Upper lobe of left lung (tissue), 4 donors: ENCODE data around the gene CEACAM18.

ENCODE experiments used
- EP300 ChIP-seq, 4 donors: sonication (generic); formaldehyde crosslinking; IDR thresholded peaks; one replicate each; pipeline ENCODE4 v1.5.1; 2017; ENCODE audit warnings: antibody characterized with exemption in 4 of 4, control low read depth in 2 of 4
- POLR2AphosphoS5 ChIP-seq, 2 donors: sonication (generic); formaldehyde crosslinking; IDR thresholded peaks; one replicate each; pipeline ENCODE4 v1.5.1; 2017; ENCODE audit warnings: antibody characterized with exemption in 2 of 2
- TF ChIP-seq, protein P1 (sequence below), 6 experiments: fragments of 450-650 bp in 4 of 6; fragments of 200-600 bp in 2 of 6; sonication (generic) in 2 of 6; IDR thresholded peaks; one replicate each; pipeline ENCODE4 v1.5.1; 2016 to 2019; ENCODE audit warnings: antibody characterized with exemption in 6 of 6

DNA sequence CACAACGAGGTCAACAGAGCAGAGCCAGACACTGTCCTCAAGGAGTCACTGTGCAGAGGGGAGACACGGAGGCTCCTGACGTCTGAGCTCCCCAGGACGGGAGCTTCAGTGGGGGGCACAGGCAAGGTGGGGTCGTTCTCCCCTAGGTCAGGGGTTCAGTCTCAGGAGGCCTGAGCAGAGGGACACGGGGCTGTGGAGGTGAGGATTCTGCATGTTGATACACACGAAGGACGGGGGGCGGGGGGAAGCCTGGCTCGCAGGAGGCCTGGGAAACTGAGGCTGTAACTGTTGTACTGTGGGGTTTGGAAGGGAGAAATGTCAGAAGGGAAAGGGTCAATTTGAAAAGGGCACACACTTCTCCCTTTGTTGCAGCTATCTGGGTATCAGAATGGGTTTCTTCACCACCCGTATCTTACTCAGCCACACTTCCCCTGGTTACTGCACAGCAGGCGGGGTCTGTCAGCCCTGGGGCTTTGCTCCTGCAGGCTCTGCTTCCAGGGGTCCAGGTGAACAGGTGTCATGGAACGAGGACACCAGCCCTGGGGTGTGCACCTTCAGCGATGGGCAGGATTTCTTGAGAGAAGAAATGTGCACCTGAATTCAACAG is 19.3 kb upstream of the CEACAM18 start:
- no peak for TF ChIP-seq POLR2AphosphoS5 (IDR thresholded peaks at IDR 0.05)
- TF ChIP-seq, protein P1, sequence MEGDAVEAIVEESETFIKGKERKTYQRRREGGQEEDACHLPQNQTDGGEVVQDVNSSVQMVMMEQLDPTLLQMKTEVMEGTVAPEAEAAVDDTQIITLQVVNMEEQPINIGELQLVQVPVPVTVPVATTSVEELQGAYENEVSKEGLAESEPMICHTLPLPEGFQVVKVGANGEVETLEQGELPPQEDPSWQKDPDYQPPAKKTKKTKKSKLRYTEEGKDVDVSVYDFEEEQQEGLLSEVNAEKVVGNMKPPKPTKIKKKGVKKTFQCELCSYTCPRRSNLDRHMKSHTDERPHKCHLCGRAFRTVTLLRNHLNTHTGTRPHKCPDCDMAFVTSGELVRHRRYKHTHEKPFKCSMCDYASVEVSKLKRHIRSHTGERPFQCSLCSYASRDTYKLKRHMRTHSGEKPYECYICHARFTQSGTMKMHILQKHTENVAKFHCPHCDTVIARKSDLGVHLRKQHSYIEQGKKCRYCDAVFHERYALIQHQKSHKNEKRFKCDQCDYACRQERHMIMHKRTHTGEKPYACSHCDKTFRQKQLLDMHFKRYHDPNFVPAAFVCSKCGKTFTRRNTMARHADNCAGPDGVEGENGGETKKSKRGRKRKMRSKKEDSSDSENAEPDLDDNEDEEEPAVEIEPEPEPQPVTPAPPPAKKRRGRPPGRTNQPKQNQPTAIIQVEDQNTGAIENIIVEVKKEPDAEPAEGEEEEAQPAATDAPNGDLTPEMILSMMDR (IDR thresholded peaks at IDR 0.05), result no peak
- TF ChIP-seq EP300 (IDR thresholded peaks at IDR 0.05), result no peak
